IPS-11a (cell line): Measurements from ENCODE around the gene SMIM7.

Experiments
- H3K4me3 ChIP-seq: one replicate; pipeline ENCODE4 v1.5.1; 2013; ENCODE audit warnings: low read depth, low read length, control low read depth

SMIM7 gene

GRCh38 chr19:16623576-16623975 lies 36.4 kb downstream of the SMIM7 start:
- no peak overlapping the region for H3K4me3 ChIP-seq

DNA sequence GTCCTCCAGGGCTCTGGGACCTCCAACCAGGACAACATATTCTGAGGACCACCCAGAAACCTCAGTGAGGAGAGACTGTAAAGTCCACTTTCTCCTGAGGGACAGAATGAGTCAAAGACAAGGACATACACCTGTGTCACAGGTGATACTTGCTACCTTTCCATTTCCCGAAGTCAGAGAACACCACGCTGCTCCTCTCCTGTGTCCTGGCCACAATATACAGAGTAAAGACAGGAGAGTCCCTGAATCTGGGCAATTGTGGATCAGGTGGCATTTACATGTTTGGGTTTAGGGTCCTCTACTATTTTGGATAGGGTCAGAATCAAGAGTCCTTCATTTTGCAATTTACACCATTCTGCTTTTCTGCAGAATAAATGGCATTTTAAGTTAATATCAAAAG lies 36.9 kb downstream of the SMIM7 start:
- H3K4me3 ChIP-seq, result no peak overlapping the region

GRCh38 chr19:16621165-16621800 lies 38.7 kb downstream of the SMIM7 start:
- no peak overlapping the region for H3K4me3 ChIP-seq

- H3K4me3 ChIP-seq, result no peak overlapping the region
These were observed 39.4 kb downstream of the SMIM7 start for GRCh38 chr19:16620584-16620983.

DNA sequence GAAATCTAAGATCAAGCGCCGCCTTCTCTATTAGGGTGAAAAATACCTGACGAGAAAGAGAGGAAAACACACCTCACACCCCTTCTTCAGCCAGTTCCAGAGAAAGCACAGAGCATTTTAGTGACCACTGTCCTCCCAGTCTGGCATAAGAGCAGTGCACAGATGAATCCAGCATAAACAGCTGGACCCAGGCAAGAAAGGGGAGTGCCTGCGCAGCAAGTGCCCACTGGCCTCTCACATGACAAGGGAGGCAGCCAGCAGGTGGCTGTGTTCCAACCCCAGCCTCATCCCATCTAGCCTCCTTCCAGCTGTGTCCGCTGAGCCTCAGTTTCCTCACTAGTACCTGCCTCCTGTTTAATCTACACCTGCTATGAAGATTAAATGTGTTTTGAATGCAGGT lies 39.9 kb downstream of the SMIM7 start:
- H3K4me3 ChIP-seq, result no peak overlapping the region

DNA sequence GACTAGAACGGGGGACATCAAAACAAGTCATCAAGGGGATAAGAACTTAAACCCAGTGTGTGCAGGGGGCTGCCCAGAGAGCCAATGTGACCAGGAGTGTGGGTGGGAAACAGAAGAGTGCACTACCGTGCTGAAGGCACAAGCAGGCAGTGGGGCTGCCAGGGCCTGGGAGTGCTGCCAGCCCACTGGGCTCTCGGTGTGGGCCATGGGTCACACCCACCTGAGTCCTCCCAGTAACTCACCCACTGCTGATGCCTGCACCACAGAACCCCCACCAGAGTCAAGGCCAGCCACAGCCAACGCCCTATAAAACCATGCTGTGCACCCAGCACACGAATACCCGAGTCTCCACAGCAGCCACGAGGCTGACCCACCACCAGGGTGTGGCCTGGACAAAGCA lies 40.5 kb downstream of the SMIM7 start:
- no peak overlapping the region for H3K4me3 ChIP-seq

DNA sequence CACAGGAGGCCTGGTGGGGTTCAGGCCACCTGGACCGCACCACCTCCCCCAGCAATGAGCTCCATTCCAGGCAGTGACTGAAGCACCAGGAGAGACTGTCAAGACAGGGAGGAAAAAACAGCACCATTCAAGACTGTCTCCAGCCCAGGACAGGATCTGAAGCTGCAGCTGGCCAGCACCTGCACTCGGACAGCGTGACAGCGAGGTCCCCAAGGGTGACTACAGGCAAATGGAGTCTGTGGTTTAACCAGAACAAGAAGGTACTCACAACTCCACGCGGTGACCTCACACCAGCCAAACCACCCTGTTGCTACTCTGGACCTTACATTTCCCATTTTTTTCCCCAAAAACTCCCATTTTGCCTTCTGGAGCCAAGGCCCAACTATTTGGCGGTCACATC lies 41.7 kb downstream of the SMIM7 start:
- no peak overlapping the region for H3K4me3 ChIP-seq

DNA sequence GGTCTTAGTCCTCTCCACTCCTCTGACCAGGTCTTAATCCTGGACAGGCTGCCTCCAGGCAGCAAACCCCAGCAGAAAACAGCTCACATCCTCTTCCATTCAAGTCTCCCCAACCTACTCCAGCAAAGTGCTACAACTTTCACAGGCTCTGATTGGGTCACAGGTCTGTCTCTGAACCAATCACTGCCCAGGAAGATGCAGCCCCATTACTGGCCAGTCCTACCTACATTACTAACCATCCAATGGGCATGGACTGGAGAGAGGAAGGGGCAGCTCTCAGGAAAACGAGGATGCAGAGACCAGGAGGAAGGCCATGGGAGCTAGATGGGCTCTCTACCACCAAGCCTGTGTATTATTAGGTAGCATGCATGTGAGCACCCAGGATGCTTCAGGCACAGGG lies 44.1 kb downstream of the SMIM7 start:
- H3K4me3 ChIP-seq, result no peak overlapping the region

GRCh38 chr19:16614941-16615340 lies 45.0 kb downstream of the SMIM7 start:
- H3K4me3 ChIP-seq, result no peak overlapping the region

DNA sequence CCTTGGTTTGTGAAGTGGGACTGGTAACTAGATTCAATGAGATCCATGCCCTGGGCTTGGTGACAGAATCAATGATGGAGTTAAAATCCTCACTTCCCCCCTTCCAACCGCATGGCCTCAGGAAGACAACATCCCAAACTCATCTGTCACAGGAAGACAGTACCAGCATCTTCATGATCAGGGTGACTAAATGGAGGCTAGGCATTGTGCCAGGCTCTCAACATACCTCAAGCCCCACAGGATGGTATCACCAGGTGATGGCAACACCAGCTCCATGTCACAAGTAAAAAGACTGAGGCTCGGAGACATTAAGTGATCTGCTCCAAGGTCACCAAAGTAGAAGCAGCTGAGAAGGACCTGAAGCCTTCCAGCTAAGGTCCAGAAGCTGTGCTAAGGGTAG lies 46.1 kb downstream of the SMIM7 start:
- no peak overlapping the region for H3K4me3 ChIP-seq

- no peak overlapping the region for H3K4me3 ChIP-seq
These were observed 47.3 kb downstream of the SMIM7 start for GRCh38 chr19:16612636-16613035.

GRCh38 chr19:16611121-16611520 lies 48.8 kb downstream of the SMIM7 start:
- H3K4me3 ChIP-seq, result no peak overlapping the region

- H3K4me3 ChIP-seq, result no peak overlapping the region
These were observed 50.3 kb downstream of the SMIM7 start for GRCh38 chr19:16609511-16610200.

GRCh38 chr19:16608290-16608739 lies 51.6 kb downstream of the SMIM7 start:
- no peak overlapping the region for H3K4me3 ChIP-seq

DNA sequence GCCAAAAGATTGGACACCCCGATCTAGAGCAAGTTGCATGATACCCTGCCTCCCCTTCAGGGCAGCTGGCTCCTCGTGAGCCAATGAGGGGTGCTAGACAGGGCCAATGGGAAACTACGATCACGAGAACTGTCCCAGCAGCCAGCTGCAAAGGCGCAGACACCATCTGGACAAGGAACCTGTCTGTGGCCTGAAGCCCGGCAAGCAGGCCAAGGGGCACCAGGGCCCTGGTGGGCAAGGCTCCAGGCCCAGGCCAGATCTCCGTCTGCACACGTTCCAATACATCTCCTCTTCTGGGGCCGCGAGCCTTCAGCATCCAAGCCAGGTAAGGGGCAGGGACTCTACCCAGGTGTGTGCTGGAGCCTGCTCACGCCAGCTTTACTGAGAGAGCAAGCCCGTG lies 52.1 kb downstream of the SMIM7 start:
- no peak overlapping the region for H3K4me3 ChIP-seq

DNA sequence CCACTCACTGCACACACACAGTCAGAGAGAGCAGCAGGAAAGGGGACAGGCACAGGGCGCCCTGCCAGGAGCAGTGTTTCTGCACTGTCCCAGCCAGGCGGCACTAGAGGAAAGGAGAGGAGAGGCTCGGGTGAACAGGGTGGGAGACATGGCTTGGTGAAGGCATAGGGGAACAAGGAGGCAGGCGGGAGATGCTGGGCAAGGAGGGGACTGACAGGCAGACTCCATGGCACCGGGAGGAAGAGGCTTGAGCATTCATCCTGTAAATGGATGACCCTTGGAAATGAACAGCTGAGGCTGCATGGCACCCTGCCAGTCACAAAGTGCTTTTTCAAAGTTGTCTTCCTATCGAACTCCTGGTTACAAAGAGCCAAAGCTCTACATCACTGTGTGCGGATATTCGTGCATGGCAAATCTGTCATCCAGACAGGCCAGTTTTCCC lies 54.4 kb downstream of the SMIM7 start:
- no peak overlapping the region for H3K4me3 ChIP-seq

- no peak overlapping the region for H3K4me3 ChIP-seq
These were observed 54.8 kb downstream of the SMIM7 start for GRCh38 chr19:16605115-16605514.

- H3K4me3 ChIP-seq, result no peak overlapping the region
These were observed 55.3 kb downstream of the SMIM7 start for GRCh38 chr19:16604615-16605014.

DNA sequence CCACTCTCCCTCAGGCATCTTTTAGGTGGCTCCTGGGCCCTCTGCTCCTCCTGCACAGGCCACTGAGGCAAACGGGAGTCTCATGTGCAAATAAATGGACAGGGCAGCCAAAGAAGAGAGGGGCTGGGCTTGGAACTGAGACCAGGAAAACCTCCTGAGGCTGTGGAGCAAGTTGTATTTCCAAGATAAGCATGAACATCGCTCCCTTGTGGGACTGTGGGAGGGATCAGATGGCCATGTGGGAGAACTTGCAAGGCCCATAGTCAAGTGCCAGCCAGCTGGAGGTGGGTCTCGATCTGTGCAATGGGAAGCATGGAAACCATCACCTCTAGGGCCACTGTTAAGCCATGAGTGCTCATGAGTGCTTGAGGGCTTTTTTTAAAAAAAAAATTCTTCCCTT lies 56.9 kb downstream of the SMIM7 start:
- H3K4me3 ChIP-seq, result no peak overlapping the region

- H3K4me3 ChIP-seq, result no peak overlapping the region
These were observed 58.4 kb downstream of the SMIM7 start for GRCh38 chr19:16601378-16602052.

DNA sequence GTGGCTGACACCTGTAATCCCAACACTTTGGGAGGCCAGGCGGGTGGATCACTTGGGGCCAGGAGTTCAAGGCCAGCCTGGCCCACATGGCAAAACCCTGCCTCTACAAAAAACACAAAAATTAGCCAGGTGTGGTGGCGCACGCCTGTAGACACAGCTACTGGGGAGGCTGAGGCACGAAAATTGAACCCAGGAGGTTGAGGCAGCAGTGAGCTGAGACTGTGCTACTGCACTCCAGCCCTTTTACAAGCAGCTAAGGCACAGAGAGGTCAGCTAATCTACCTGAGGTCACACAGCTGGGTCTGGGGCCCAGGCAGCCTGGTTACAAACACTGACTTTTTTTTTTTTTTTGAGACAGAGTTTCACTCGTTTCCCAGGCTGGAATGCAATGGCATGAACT lies 59.1 kb downstream of the SMIM7 start:
- H3K4me3 ChIP-seq, result no peak overlapping the region

DNA sequence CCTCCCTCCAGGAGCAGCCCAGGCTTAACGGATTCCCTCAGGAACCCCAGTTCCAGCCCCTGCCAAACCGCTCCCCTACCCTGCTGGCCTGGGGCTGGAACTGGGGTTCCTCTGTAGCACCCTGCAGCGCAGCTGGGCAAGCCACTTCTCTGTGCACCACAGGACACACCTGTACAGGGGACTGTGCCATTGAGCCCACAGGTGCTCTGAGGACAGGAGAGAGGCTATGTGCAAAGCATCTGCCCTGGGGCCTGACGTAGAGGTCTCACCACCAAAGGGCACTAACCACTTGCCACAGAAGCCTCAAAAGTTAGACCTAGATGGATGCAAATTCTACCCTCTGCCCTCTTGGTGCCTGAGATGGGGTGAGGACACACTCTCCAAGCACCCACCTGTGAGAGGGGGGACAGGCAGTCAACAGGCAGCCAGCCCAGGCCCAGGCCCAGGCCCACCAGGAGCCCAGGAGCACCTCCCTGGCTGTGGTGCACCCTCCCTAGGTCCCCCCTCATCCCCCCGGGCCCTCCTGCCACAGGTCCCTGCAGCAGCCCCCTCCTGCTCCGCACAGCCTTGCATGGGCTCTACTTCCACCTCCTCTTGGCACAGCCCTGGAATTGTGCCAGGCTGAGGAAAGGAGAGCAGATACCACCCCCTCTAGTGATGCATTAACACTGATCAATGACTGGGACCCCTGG lies 60.1 kb downstream of the SMIM7 start:
- H3K4me3 ChIP-seq, result no peak overlapping the region
